K562 (cell line): Measurements from ENCODE around the gene MDFIC. TPM values are rescaled to one million over a fixed set of nuclear protein-coding genes. Genes with fewer than 3 reads are reported as not detected.

Source experiments
- ATAC-seq: fragments of 200-7000 bp; cut with Tn5 transposase; 3 replicates; pipeline ENCODE4 v1.9.1; 2020; ENCODE audit warnings: moderate library complexity
- BruUV-seq: library from RNA; stranded (reverse); fragments of 400-500 nt; replicated peaks from 2 replicates; lab custom pipeline; 2021; lab: Mats Ljungman, UMichigan
- CTCF ChIA-PET: fragments of 300-600 bp; formaldehyde crosslinking; extraction: SDS; loops from one replicate; lab custom pipeline; 2021; ENCODE audit warnings: low intra/inter-chr PET ratio; lab: Yijun Ruan, JAX
- POLR2A ChIA-PET: fragments of 300-600, 350-650 bp; sonication (Branson Sonifier 250); formaldehyde crosslinking; extraction: SDS; loops from one replicate; lab custom pipeline; 2021; ENCODE audit warnings: antibody characterized with exemption, inconsistent platforms; lab: Yijun Ruan, JAX
- DNase-seq, 4 experiments: peaks; one replicate each; pipeline versions ENCODE4 v3.0.0 to v3.0.0-alpha.2; 2011 to 2018; ENCODE audit warnings: low spot score in 3 of 4, mixed read lengths in 3 of 4; ENCODE audit errors: extremely low read depth in 1 of 4
- FAIRE-seq: peaks from 2 replicates; lab custom pipeline; 2011; peaks lifted over from hg19 to GRCh38; lab: Jason Lieb, UNC
- H2AFZ ChIP-seq: 2 replicates; pipeline ENCODE4 v1.6.0; 2011; ENCODE audit warnings: low read depth, low read length, control low read depth, inconsistent platforms
- H3K27ac ChIP-seq: fragments of 200-600 bp; 3 replicates; pipeline ENCODE4 v1.8.0; 2011; ENCODE audit warnings: low read depth, mild to moderate bottlenecking, control low read depth, inconsistent platforms, low read length, moderate library complexity, mixed read lengths; ENCODE audit errors: extremely low read depth
- H3K27me3 ChIP-seq, 2 experiments: fragments of 300-600 bp in 1 of 2; 2 replicates in 1 of 2; 3 replicates in 1 of 2; pipeline versions ENCODE4 v1.6.0 to v1.8.0; 2011; ENCODE audit warnings: inconsistent platforms in 2 of 2, low read length in 2 of 2, mild to moderate bottlenecking in 1 of 2, mixed read lengths in 1 of 2, moderate library complexity in 1 of 2; ENCODE audit not compliant: control insufficient read depth in 2 of 2, insufficient read depth in 2 of 2
- H3K36me3 ChIP-seq: fragments of 300-600 bp; 3 replicates; pipeline ENCODE4 v1.8.0; 2011; ENCODE audit warnings: mild to moderate bottlenecking, low read length, inconsistent platforms; ENCODE audit not compliant: control insufficient read depth, insufficient read depth
- H3K4me1 ChIP-seq, 2 experiments: fragments of 200-600 bp in 1 of 2; replicated peaks in 1 of 2; 2 replicates in 1 of 2; 3 replicates in 1 of 2; pipeline versions ENCODE4 v1.5.1 to v1.8.0; 2011; ENCODE audit warnings: inconsistent platforms in 2 of 2, low read length in 2 of 2, mild to moderate bottlenecking in 1 of 2, mixed read lengths in 1 of 2, moderate library complexity in 1 of 2; ENCODE audit not compliant: control insufficient read depth in 2 of 2, insufficient read depth in 2 of 2
- H3K4me2 ChIP-seq: 2 replicates; pipeline ENCODE4 v1.6.1; 2011; ENCODE audit warnings: low read length, control low read depth, inconsistent platforms, mixed read lengths; ENCODE audit not compliant: insufficient read depth
- H3K4me3 ChIP-seq: fragments of 200-600 bp; sonication (generic), shearing (Covaris generic); 2 replicates; pipeline ENCODE4 v1.5.1; 2016; ENCODE audit warnings: control low read depth, inconsistent platforms
- H3K79me2 ChIP-seq: fragments of 200-600 bp; 3 replicates; pipeline ENCODE4 v1.8.0; 2011; ENCODE audit warnings: low read length, inconsistent platforms; ENCODE audit not compliant: control insufficient read depth, insufficient read depth
- H3K9ac ChIP-seq, 2 experiments: 2 replicates each; pipeline versions ENCODE4 v1.6.0 to v1.6.1; 2011; ENCODE audit warnings: low read depth in 2 of 2, low read length in 2 of 2, control low read depth in 1 of 2, inconsistent platforms in 1 of 2, mild to moderate bottlenecking in 1 of 2, mixed read lengths in 1 of 2; ENCODE audit not compliant: insufficient read depth in 1 of 2
- H3K9me1 ChIP-seq: one replicate; pipeline ENCODE4 v1.6.0; 2011; ENCODE audit warnings: inconsistent platforms, mild to moderate bottlenecking, low read length, moderate library complexity; ENCODE audit not compliant: control insufficient read depth, insufficient read depth
- H3K9me3 ChIP-seq: replicated peaks from 2 replicates; pipeline ENCODE4 v1.5.1; 2011; ENCODE audit warnings: low read depth, low read length, inconsistent platforms; ENCODE audit not compliant: control insufficient read depth, insufficient read depth
- H4K20me1 ChIP-seq: replicated peaks from 2 replicates; pipeline ENCODE4 v1.6.1; 2011; ENCODE audit warnings: low read length, inconsistent platforms, mixed read lengths; ENCODE audit not compliant: control insufficient read depth, insufficient read depth
- BCLAF1 ChIP-seq, 2 experiments: fragments of 450-650 bp in 1 of 2; IDR thresholded peaks; 2 replicates each; pipeline ENCODE4 v1.6.1; 2011 to 2017; ENCODE audit warnings: low read depth in 2 of 2, antibody characterized with exemption in 1 of 2, borderline replicate concordance in 1 of 2, low read length in 1 of 2, mild to moderate bottlenecking in 1 of 2, mixed read lengths in 1 of 2; ENCODE audit not compliant: control insufficient read depth in 1 of 2
- CBX3 ChIP-seq, 2 experiments: IDR thresholded peaks; 1 replicate in 1 of 2; 2 replicates in 1 of 2; pipeline ENCODE4 v1.6.1; 2012; ENCODE audit warnings: inconsistent platforms in 2 of 2, low read length in 2 of 2, borderline replicate concordance in 1 of 2, control low read depth in 1 of 2
- EGR1 ChIP-seq: fragments of 450-650 bp; conservative IDR thresholded peaks from 2 replicates; pipeline ENCODE4 v1.6.1; 2017; ENCODE audit warnings: mild to moderate bottlenecking
- GABPB2 ChIP-seq: fragments of 250-450 bp; sonication (Bioruptor Pico); conservative IDR thresholded peaks from 2 replicates; pipeline ENCODE4 v1.5.1; 2021; ENCODE audit warnings: mild to moderate bottlenecking
- ZNF398 ChIP-seq: fragments of 250-450 bp; sonication (Bioruptor Pico); IDR thresholded peaks from 2 replicates; pipeline ENCODE4 v1.8.0; 2021; ENCODE audit warnings: moderate library complexity, mild to moderate bottlenecking, inconsistent platforms
- ZNF764 ChIP-seq: fragments of 250-450 bp; sonication (Bioruptor Pico); IDR thresholded peaks from 2 replicates; pipeline ENCODE4 v1.4.0; 2020; ENCODE audit warnings: low read depth, mild to moderate bottlenecking, moderate library complexity
- WGBS: fragments of 100-300 bp; shearing (Covaris generic); methylation state at CpG from one replicate; pipeline ENCODE4 v1.1.6; 2016; ENCODE audit warnings: low coverage, mixed read lengths; ENCODE audit not compliant: insufficient coverage; ENCODE audit errors: missing lambda C conversion rate; 5-methylcytosine and 5-hydroxymethylcytosine counted together
- in situ Hi-C: fragments of 300-500 bp; cut with MboI; formaldehyde crosslinking; loops from 4 replicates; pipeline ENCODE4 v1.15.0; 2018; ENCODE audit warnings: inconsistent platforms, mixed read lengths
- intact Hi-C: fragments of 100-400 bp; cut with micrococcal nuclease; formaldehyde crosslinking; loops from 2 replicates; pipeline ENCODE4 v1.14.2; 2022
- polyA plus RNA-seq, 8 experiments: library from polyadenylated mRNA; depleted of rRNA in 4 of 8; stranded (reverse) in 5 of 8; unstranded in 3 of 8; fragments of >200 nt; fragmentation: Nextera tagmentation in 2 of 8; fragmentation: Illumina TruSeq in 1 of 8; extraction: Ambion mirVana in 2 of 8; extraction: Trizol in 1 of 8; gene quantifications; 2 replicates each; pipeline versions ENCODE4 v1.2.1 to v1.2.3, GENCODE V29; 2011 to 2014; ENCODE audit warnings: inconsistent platforms in 1 of 8, missing spikeins in 1 of 8
- total RNA-seq, 7 experiments: library from RNA; depleted of rRNA in 6 of 7; stranded (reverse); fragments of >200 nt in 6 of 7; fragmentation: Illumina TruSeq in 2 of 7; extraction: Trizol in 2 of 7; gene quantifications; 2 replicates each; pipeline versions ENCODE4 v1.2.1 to v1.2.3, GENCODE V29; 2011 to 2021; ENCODE audit warnings: low replicate concordance in 1 of 7
- TF ChIP-seq, protein P1 (sequence below), 3 experiments: fragments of 200-800 bp in 1 of 3; fragments of 250-450 bp in 1 of 3; fragments of 450-650 bp in 1 of 3; sonication (Bioruptor Pico) in 1 of 3; sonication (Bioruptor generic) in 1 of 3; formaldehyde crosslinking in 1 of 3; IDR thresholded peaks; 2 replicates each; pipeline versions ENCODE4 v1.6.1 to v1.8.0; 2016 to 2022; ENCODE audit warnings: mild to moderate bottlenecking in 2 of 3, missing genetic modification characterization in 2 of 3, missing compliant biosample characterization in 1 of 3, moderate library complexity in 1 of 3

Gene MDFIC
- total and polyA plus RNA-seq, 9 of the 15 experiments (the other 6 are each of a cell fraction or from before 2014, with no cell fraction given) = 0.13 to 0.24 TPM; not detected in 7

GRCh38 chr7:115010441-115010820 lies 88.5 kb downstream of the MDFIC start:
- no peaks in the 10 kb centered on the region for H3K27me3 ChIP-seq
- DNase-seq (no peak), ATAC-seq (no peak), FAIRE-seq (no peak)
- H3K9ac ChIP-seq = no peak overlapping the region
- ChIA-PET CTCF (no interaction called here), POLR2A (no interaction called here)
- H3K36me3 ChIP-seq = no peaks in the 10 kb centered on the region
- H3K9me1 ChIP-seq = no peaks in the 10 kb centered on the region
- H3K9me3 ChIP-seq = 0 out of 2 replicates have a peak, but pooled peaks cover 2% of the 10 kb centered on the region
- WGBS = 0% methylated on average over 1 of the region's 1 CpG
- H3K4me3 ChIP-seq = no peak overlapping the region
- no peak for TF ChIP-seq GABPB2 (CRISPR knock-in tag)
- TF ChIP-seq ZNF764 (CRISPR knock-in tag) = no peak
- TF ChIP-seq, protein P1, sequence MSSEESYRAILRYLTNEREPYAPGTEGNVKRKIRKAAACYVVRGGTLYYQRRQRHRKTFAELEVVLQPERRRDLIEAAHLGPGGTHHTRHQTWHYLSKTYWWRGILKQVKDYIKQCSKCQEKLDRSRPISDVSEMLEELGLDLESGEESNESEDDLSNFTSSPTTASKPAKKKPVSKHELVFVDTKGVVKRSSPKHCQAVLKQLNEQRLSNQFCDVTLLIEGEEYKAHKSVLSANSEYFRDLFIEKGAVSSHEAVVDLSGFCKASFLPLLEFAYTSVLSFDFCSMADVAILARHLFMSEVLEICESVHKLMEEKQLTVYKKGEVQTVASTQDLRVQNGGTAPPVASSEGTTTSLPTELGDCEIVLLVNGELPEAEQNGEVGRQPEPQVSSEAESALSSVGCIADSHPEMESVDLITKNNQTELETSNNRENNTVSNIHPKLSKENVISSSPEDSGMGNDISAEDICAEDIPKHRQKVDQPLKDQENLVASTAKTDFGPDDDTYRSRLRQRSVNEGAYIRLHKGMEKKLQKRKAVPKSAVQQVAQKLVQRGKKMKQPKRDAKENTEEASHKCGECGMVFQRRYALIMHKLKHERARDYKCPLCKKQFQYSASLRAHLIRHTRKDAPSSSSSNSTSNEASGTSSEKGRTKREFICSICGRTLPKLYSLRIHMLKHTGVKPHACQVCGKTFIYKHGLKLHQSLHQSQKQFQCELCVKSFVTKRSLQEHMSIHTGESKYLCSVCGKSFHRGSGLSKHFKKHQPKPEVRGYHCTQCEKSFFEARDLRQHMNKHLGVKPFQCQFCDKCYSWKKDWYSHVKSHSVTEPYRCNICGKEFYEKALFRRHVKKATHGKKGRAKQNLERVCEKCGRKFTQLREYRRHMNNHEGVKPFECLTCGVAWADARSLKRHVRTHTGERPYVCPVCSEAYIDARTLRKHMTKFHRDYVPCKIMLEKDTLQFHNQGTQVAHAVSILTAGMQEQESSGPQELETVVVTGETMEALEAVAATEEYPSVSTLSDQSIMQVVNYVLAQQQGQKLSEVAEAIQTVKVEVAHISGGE (CRISPR knock-in tag; IDR thresholded peaks at IDR 0.05) = no peak
- TF ChIP-seq CBX3 (IDR thresholded peaks at IDR 0.05; ENCODE audit: borderline replicate concordance in 1 of 2, low read length in 2 of 2) = no peak
- TF ChIP-seq BCLAF1 (IDR thresholded peaks at IDR 0.05; ENCODE audit: borderline replicate concordance in 1 of 2, control insufficient read depth in 1 of 2, low read depth in 2 of 2, low read length in 1 of 2) = no peak
- TF ChIP-seq ZNF398 (CRISPR knock-in tag) = no peak
- no peak for TF ChIP-seq EGR1
- H3K4me1 ChIP-seq = no peaks in the 10 kb centered on the region
- no TSS peak for BruUV-seq
- intact Hi-C loops (no loop called here), in situ Hi-C loops (no loop called here)
- H3K79me2 ChIP-seq = no peaks in the 10 kb centered on the region
- H2AFZ ChIP-seq = no peak overlapping the region
- H4K20me1 ChIP-seq = no peaks in the 10 kb centered on the region
- H3K4me2 ChIP-seq = no peak overlapping the region
- no peak overlapping the region for H3K27ac ChIP-seq
